ENCODE results near the gene SEMA4A. TPM values are rescaled to one million over a fixed set of nuclear protein-coding genes. Genes with fewer than 3 reads are reported as not detected.

Gene SEMA4A
- total RNA-seq, 1 experiment from 2014 or later = 6.9 TPM

GRCh38 chr1:156150333-156151011 is 2.9 kb upstream of the SEMA4A start:
- Mint-ChIP-seq H3K9me3 (ENCODE audit: low read depth, unreplicated experiment) (no peaks in the 10 kb centered on the region), H3K27me3 (ENCODE audit: unreplicated experiment) (peaks cover 48% of the 10 kb centered on the region), H3K27ac (ENCODE audit: unreplicated experiment) (peak overlapping the region; percentile 57), H3K4me1 (ENCODE audit: low read depth, unreplicated experiment) (peaks cover 26% of the 10 kb centered on the region), H3K36me3 (ENCODE audit: insufficient read depth, unreplicated experiment) (peaks cover 13% of the 10 kb centered on the region), H3K4me3 (ENCODE audit: low read depth, unreplicated experiment) (no peak overlapping the region)
- CTCF ChIA-PET = interaction anchor here (0.9 to 1.1 kb wide), 2 partner anchors 75 to 170 kb away, joined by 3 to 4 read pairs; no protein-coding TSS in a partner anchor
- BruUV-seq (replicated peaks) = no TSS peak
- intact Hi-C loops (cut with micrococcal nuclease; ENCODE audit: unreplicated experiment) = no loop called here
- no peak for DNase-seq
- TF ChIP-seq, protein P1, sequence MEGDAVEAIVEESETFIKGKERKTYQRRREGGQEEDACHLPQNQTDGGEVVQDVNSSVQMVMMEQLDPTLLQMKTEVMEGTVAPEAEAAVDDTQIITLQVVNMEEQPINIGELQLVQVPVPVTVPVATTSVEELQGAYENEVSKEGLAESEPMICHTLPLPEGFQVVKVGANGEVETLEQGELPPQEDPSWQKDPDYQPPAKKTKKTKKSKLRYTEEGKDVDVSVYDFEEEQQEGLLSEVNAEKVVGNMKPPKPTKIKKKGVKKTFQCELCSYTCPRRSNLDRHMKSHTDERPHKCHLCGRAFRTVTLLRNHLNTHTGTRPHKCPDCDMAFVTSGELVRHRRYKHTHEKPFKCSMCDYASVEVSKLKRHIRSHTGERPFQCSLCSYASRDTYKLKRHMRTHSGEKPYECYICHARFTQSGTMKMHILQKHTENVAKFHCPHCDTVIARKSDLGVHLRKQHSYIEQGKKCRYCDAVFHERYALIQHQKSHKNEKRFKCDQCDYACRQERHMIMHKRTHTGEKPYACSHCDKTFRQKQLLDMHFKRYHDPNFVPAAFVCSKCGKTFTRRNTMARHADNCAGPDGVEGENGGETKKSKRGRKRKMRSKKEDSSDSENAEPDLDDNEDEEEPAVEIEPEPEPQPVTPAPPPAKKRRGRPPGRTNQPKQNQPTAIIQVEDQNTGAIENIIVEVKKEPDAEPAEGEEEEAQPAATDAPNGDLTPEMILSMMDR (IDR thresholded peaks at IDR 0.05; ENCODE audit: unreplicated experiment) = no peak

DNA sequence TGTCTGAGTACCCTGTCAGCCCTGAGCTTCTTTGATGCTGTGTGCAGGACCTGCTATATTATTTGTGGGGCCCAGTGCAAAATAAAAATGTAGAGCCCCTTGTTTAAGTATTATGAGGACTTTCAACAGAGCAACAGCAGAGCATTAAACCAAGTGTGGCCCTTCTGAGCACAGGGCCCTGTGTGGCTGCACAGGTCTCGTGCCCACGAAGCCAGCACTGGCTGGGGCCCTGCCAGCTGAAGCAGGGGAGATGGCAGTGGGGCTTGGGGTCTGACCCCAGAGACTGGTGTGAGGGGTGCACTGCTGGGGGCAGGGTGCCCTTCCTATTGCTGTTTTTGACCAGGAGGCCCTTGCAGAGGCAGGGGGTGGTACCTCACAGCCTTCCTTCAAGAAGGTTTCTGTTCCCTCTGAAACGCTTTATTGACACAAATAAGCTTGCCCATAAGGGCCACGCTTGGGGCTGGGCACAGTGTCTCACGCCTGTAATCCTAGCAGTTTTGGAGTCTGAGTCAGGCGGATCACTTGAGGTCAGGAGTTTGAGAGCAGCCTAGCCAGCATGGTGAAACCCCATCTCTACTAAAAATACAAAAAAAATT is 2.2 kb upstream of the SEMA4A start:
- H3K9me3 Mint-ChIP-seq (ENCODE audit: low read depth, unreplicated experiment) = no peaks in the 10 kb centered on the region
- BruUV-seq (replicated peaks) = no TSS peak
- intact Hi-C loops (cut with micrococcal nuclease; ENCODE audit: unreplicated experiment) = no loop called here
- TF ChIP-seq, protein P1 (IDR thresholded peaks at IDR 0.05; ENCODE audit: unreplicated experiment) = no peak
- H3K36me3 Mint-ChIP-seq (ENCODE audit: insufficient read depth, unreplicated experiment) = peaks cover 5% of the 10 kb centered on the region
- peaks cover 44% of the 10 kb centered on the region for H3K27me3 Mint-ChIP-seq (ENCODE audit: unreplicated experiment)
- H3K4me1 Mint-ChIP-seq (ENCODE audit: low read depth, unreplicated experiment) = peaks cover 19% of the 10 kb centered on the region
- no peak for DNase-seq
- no peak overlapping the region for H3K4me3 Mint-ChIP-seq (ENCODE audit: low read depth, unreplicated experiment)
- H3K27ac Mint-ChIP-seq (ENCODE audit: unreplicated experiment) = no peak overlapping the region
- CTCF ChIA-PET = interaction anchor here (1.1 kb wide), 2 partner anchors 74 kb away, joined by 4 read pairs; no protein-coding TSS in a partner anchor

DNA sequence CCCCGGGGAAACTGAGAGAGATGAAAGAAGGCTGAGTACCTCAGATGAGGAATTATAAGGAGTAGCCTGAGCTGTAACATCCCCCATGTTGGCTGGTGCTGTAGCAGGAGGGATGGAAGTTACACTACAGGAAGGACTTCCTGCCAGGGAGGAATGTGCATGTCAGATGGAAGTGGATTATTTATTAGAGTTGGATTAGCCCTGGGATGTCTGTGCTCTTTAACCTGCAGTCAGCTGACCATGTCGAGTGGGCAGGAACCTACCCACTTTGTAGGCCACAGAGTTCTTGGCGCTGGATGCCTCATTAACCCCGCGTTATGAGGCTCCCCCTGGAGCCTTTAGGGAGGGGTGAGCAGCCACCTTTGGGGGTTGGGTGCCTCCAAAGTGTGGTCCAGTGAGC is 757 bp upstream of the SEMA4A start:
- Mint-ChIP-seq H3K4me3 (ENCODE audit: low read depth, unreplicated experiment) (no peak overlapping the region), H3K27ac (ENCODE audit: unreplicated experiment) (no peak overlapping the region), H3K9me3 (ENCODE audit: low read depth, unreplicated experiment) (no peaks in the 10 kb centered on the region), H3K36me3 (ENCODE audit: insufficient read depth, unreplicated experiment) (peaks cover 5% of the 10 kb centered on the region), H3K4me1 (ENCODE audit: low read depth, unreplicated experiment) (peaks cover 12% of the 10 kb centered on the region), H3K27me3 (ENCODE audit: unreplicated experiment) (peaks cover 43% of the 10 kb centered on the region)
- TF ChIP-seq, protein P1 (IDR thresholded peaks at IDR 0.05; ENCODE audit: unreplicated experiment) = no peak
- BruUV-seq (replicated peaks) = no TSS peak
- intact Hi-C loops (cut with micrococcal nuclease; ENCODE audit: unreplicated experiment) = no loop called here
- no peak for DNase-seq
- CTCF ChIA-PET = no interaction called here

GRCh38 chr1:156154317-156154749 is 948 bp downstream of the SEMA4A start:
- H3K4me1 Mint-ChIP-seq (ENCODE audit: low read depth, unreplicated experiment) = peaks cover 12% of the 10 kb centered on the region
- CTCF ChIA-PET = interaction anchor here (1.3 to 1.5 kb wide), 2 partner anchors 56 to 71 kb away, joined by 4 to 5 read pairs; no protein-coding TSS in a partner anchor
- no peak overlapping the region for H3K4me3 Mint-ChIP-seq (ENCODE audit: low read depth, unreplicated experiment)
- BruUV-seq (replicated peaks) = no TSS peak
- no peaks in the 10 kb centered on the region for H3K9me3 Mint-ChIP-seq (ENCODE audit: low read depth, unreplicated experiment)
- H3K36me3 Mint-ChIP-seq (ENCODE audit: insufficient read depth, unreplicated experiment) = peaks cover 5% of the 10 kb centered on the region
- DNase-seq = no peak
- TF ChIP-seq, protein P1 (IDR thresholded peaks at IDR 0.05; ENCODE audit: unreplicated experiment) = no peak
- H3K27me3 Mint-ChIP-seq (ENCODE audit: unreplicated experiment) = peaks cover 40% of the 10 kb centered on the region
- intact Hi-C loops (cut with micrococcal nuclease; ENCODE audit: unreplicated experiment) = no loop called here
- H3K27ac Mint-ChIP-seq (ENCODE audit: unreplicated experiment) = no peak overlapping the region
